CD4-positive, alpha-beta T cell treated with Interleukin-17A for 1 hour (primary cell): ENCODE results near the gene NGLY1.

Experiments used
- DNase-seq: peaks from one replicate; pipeline ENCODE4 v3.0.0-alpha.2; 2020

NGLY1 gene, protein sequence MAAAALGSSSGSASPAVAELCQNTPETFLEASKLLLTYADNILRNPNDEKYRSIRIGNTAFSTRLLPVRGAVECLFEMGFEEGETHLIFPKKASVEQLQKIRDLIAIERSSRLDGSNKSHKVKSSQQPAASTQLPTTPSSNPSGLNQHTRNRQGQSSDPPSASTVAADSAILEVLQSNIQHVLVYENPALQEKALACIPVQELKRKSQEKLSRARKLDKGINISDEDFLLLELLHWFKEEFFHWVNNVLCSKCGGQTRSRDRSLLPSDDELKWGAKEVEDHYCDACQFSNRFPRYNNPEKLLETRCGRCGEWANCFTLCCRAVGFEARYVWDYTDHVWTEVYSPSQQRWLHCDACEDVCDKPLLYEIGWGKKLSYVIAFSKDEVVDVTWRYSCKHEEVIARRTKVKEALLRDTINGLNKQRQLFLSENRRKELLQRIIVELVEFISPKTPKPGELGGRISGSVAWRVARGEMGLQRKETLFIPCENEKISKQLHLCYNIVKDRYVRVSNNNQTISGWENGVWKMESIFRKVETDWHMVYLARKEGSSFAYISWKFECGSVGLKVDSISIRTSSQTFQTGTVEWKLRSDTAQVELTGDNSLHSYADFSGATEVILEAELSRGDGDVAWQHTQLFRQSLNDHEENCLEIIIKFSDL

DNA sequence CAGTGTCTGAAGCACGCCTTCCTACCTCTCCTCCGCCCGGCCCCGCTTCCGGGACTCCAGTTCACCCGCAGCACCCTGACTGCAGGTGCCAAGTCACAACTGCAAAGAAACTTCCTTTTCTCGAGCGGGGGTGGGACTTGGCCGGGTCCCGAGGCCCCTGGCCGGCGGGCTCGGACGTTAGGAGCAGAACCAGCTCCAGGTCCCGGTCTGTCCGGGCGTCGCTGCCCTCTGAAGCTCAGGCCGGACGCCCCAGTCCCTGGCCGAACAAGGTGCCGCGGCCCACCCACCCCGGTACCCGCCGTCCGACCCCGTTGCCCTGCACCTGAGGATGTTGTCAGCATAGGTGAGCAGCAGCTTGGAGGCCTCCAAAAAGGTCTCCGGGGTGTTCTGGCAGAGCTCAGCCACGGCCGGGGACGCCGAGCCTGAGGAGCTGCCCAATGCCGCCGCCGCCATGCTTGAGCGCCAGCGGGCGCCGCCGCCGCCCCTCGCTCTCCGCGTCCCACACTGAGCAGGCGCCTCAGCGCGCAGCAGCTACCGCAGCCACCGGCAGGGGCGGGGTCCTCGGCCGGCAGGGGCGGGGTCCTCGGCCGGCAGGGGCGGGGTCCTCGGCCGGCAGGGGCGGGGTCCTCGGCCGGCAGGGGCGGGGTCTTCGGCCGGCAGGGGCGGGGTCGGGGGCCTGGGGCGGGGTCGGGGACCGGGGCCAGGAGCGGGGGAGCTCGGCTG lies at the start of gene NGLY1:
NGLY1 (minus strand) TSS at position 506 of the 723 bp plus-strand sequence; CDS start at position 453, 53 bp downstream.
- DNase-seq: peak; percentile 87

DNA sequence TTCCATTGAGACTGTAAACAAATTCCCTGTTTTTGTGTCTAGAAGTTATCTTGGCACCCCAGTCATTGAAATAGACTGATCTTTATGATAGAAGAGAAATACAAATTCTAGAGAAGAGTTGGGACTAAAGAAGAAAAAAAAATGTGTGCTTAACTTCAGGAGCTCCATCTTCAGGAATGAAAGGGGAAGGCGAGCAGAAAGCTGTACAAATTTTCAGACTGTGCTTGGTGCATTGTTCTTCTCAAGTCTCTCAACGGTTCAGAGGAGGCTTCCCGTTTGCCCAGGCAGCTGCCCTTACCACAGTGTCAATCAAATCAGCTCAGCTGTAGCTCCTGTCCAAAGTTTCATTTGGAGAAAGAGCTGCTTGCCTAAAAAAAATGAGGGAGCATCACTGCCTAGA lies 48.3 kb upstream of the NGLY1 start:
- no peak for DNase-seq

DNA sequence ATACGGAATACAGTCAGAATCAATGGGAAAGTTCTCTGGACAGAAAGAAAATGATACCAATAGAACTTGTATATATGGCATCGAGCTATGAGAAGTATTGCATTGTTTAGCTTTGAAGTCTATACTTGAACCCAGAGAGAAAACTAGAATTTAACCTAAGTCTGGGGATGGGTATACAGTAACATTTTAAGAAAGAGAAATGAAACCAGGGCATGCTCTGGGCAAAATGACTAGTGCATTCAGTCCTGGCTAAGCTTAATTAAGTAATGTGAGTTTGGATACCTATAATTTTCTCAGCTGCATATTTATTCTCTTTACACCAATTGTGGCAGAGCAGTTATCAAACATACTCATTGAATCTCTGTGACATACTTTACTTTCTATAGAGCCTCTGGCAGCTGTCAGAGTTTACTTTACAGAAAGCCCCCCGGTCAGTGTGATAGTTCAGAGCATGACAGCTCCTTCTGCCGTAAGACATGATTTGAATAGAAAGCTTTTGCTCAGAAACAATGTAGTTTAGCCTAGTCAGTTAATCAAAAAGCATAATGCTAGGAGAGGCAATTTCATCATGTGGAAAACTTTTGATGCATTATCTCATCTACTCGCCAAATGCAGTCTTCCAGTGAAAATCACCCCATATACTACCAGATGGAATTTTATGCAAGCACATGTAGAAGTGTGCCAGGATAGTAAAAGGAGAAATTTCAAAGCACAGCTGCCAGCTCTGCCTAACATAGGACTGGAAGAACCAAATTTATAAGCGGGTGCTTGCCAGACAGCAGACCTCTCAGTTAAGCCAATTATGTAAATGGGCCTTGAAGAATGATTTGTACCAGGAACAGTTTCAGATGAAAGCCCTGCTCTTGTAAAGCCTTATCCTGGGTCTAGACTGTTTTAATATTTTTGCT lies 47.4 kb upstream of the NGLY1 start:
- no peak for DNase-seq

DNA sequence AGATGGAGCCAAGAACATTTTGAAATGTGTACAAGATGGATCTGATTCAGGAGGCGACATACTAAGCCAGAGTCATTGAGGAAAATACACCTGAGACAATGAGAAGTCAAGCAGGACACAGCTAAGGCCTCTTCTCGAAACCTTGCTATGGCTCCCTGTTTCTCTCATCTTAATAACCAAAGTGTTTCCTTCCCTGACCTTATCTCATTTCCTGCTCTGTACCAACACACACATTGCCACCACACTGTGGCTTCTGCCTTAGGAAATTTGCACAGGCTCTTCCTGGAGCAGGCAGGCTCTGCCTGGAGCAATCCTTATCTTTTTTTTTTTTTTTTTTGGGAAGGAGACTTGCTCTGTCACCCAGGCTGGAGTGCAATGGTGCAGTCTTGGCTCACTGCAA lies 43.3 kb upstream of the NGLY1 start:
- DNase-seq: no peak

- no peak for DNase-seq
Observed at GRCh38 chr3:25823314-25823713, 40.1 kb upstream of the NGLY1 start.

- no peak for DNase-seq
Observed at GRCh38 chr3:25821746-25822573, 38.7 kb upstream of the NGLY1 start.

DNA sequence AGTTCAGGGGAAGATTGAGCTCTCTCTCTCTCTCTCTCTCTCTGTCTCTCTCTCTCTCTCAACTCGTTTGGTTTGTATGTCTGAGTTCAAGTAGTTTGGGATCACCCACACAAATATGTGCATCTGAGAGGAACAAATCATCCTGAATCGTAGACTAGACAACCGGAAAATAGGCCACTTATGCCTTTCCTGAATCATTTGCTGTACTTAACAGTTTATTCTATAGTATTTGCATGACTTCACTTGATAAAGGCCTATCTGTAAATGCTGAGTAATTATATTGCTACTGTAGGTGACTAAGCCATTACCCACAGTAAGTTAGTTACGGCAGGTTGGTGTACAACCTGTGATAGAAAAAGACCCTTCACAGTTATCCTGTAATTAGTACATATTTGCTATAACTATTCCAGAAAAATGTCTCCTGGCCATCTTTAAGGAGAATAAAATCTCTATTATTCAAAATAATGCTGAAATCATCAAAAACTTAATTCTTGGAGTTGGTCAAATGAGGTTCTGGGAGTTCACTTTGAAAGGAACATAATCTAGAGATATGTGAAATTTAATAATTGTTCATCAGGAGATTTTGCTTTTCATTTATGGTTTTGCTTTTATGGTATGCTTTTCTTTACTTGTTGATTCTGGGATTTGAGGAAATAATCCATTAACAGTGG lies 37.7 kb upstream of the NGLY1 start:
- DNase-seq: no peak

- DNase-seq: no peak
Observed at GRCh38 chr3:25820366-25820765, 37.1 kb upstream of the NGLY1 start.

- no peak for DNase-seq
Observed at GRCh38 chr3:25818335-25818734, 35.1 kb upstream of the NGLY1 start.

DNA sequence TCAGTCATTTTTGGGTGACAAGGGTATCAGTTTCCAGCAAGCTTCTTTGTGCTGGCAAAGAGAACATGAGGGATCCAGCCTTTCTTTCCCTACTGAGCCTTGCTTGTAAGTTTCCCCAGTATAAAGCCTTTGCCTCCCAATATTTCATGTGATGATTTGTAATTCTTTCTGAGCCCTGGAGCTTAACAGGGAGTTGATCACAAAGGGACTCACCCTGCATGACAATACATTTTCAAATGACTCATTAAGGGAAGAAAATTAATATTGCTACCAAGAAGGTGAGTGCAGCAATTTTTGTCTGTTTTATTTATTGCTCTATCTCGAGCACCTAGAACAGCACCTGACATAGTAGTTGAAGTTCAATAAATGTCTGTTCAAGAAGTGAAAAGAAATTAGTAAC lies 34.4 kb upstream of the NGLY1 start:
- DNase-seq: no peak

DNA sequence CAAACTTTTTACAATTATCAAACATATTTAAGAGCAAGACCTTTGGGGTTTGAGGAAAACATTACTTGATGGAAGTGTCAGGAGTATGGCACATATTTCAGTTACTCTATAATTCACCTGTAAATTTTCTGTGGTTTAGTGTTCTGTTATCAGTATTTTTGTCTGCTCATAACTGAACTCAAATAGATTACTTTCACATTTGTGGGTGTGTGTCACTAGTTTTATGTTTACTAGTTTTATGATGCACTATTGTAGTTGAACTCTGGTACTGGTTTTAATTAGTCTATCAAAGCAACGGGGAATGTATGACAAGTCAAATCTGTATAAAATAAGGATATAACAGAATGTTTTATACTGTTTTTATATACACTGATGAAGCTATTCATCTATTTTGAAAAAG lies 33.9 kb upstream of the NGLY1 start:
- DNase-seq: no peak

DNA sequence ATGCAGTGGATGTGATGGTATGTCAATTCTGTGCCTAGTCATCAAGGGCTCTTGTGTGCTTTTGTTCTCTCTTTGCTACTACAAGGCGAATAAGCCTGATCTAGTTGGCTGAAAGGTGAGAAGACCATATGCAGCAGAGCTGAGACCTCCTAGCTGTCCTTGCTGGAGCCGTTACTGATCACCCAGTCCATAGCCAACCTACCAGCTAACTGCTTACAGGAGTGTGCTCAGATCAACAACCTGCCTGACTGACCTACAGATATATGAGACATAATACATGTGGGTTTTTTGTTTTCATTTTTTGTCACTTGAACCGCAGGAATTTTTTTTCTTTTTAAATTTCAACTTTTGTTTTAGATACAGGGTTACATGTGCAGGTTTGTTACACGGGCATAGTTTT lies 29.4 kb upstream of the NGLY1 start:
- no peak for DNase-seq

DNA sequence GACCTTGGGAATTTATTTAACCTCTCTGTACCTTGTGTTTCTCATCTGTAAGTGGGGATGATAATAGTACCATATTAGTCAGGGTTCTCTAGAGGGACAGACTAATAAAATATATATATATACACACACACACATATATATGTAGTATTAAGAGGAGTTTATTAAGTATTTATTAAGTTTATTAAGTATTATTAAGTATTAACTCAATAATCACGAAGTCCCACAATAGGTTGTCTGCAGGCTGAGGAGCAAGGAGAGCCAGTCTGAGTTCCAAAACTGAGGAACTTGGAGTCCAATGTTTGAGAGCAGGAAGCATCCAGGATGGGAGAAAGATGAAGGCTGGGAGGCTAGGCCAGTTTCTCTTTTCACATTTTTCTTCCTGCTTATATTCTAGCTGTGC lies 21.4 kb upstream of the NGLY1 start:
- DNase-seq: no peak

GRCh38 chr3:25803833-25804232 lies 20.6 kb upstream of the NGLY1 start:
- DNase-seq: no peak

DNA sequence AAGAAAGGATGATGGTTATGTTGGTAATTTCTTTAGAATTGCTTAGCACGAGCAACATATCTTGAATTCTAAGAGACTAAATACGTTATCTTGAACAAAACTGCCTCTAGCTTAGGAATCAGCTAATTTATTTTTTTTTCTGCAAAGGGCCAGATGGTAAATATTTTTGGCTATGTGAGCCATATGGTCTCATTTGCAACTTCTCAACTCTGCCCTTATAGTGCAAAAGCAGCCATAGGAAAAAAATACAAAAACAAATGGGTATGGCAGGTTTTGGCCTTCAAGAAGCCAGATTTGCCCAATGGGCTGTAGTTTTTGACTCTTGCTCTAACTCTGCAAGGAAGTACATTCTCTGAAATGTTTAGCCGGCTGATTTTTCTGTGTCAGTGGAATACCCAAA lies 18.5 kb upstream of the NGLY1 start:
- no peak for DNase-seq

GRCh38 chr3:25789596-25790556 lies 6.6 kb upstream of the NGLY1 start, which contains the start of gene OXSM:
OXSM (plus strand) TSS chr3:25790090; CDS start chr3:25791021, 931 bp downstream.
- DNase-seq: peak; percentile 94

DNA sequence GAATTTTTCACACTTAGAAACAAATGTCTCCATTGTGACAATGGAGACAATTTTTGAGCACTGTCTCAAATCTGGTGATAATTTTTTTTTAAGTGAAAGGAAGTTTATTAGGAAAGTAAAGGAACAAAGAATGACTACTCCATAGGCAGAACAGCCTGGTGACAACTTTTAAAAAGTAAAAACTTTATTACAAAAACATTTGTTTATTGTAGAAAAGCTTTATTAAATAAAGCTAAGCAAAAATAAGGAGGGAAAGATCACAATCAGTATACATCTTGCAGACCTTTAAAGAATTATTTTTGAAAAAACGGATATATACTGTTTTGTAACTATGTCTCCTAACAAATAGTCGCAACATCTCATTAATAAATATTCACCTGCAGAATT lies 6.0 kb upstream of the NGLY1 start:
- no peak for DNase-seq

- no peak for DNase-seq
Observed at GRCh38 chr3:25787689-25788088, 4.4 kb upstream of the NGLY1 start.

DNA sequence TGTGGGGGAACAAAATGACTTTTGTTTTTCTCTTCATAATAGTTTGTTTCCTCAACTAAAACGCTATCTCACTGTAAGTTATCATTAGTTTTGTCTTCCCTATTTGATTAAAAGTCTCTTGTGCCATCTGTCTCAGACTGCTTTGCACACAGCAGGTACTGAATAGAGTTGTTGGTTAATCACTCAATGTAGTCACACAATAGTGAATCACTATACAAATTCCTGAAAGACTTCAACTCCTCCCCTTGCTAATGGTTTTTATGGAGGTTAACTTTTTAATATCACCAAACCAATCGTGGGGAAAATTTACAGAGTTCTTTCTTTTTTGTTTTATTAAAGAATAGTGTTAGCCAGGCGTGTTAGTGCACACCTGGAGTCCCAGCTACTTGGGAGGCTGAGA lies 2.6 kb upstream of the NGLY1 start:
- no peak for DNase-seq

DNA sequence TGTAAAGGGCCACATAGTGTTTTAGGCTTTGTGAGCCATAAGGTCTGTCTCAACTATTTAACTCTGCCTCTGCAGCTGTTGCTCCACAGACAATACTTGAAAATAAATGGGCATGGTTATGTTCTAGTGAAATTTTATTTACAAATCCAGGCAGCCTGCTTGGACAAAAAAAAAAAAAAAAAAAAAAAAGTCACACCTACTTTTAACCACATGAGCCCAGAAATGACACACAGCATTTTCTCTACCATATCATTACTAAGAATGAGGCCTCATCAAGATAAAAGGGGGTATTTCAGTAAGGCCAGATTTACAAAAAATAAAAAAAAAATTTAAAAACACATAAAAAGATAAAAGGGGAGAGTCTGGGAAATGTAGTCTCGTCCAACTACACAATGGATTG lies 1.7 kb upstream of the NGLY1 start:
- no peak for DNase-seq
